Measurements from ENCODE around the gene DLL3.

DNA sequence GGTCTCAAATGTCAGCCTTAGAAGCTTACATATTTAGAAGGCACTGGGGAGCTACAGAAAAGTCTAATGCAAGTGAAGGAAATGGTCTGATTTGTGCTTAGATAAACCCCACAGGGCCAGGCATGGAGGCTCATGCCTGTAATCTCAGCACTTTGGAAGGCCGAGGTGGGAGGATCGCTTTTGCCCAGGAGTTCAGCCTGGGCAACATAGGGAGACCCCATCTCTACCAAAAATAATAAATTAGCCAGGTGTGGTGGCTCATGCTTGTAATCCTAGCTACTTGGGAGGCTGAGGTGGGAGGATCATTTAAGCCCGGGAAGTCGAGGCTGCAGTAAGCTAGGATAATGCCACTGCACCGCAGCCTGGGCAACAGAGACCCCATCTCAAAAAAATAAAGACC, 2.7 kb upstream of the DLL3 start:
- TF ChIP-seq, protein P1, sequence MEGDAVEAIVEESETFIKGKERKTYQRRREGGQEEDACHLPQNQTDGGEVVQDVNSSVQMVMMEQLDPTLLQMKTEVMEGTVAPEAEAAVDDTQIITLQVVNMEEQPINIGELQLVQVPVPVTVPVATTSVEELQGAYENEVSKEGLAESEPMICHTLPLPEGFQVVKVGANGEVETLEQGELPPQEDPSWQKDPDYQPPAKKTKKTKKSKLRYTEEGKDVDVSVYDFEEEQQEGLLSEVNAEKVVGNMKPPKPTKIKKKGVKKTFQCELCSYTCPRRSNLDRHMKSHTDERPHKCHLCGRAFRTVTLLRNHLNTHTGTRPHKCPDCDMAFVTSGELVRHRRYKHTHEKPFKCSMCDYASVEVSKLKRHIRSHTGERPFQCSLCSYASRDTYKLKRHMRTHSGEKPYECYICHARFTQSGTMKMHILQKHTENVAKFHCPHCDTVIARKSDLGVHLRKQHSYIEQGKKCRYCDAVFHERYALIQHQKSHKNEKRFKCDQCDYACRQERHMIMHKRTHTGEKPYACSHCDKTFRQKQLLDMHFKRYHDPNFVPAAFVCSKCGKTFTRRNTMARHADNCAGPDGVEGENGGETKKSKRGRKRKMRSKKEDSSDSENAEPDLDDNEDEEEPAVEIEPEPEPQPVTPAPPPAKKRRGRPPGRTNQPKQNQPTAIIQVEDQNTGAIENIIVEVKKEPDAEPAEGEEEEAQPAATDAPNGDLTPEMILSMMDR (IDR thresholded peaks at IDR 0.05): no peak
- TF ChIP-seq EP300 (IDR thresholded peaks at IDR 0.05): no peak

Measured in suprapubic skin (tissue), 3 donors.